Left renal cortex interstitium (tissue), 4 donors: Measurements from ENCODE around the gene C14orf180. TPM values are rescaled to one million over a fixed set of nuclear protein-coding genes. Genes with fewer than 3 reads are reported as not detected.
"Not testable (repeated sequence)": the region's sequence is repeated elsewhere in the genome, so short reads cannot be mapped to it uniquely, and the experiment has no call there.

Source experiments
- DNase-seq, 4 donors: peaks; one replicate each; pipeline ENCODE4 v3.0.0-alpha.2; 2013; ENCODE audit warnings: low read depth in 4 of 4, low spot score in 2 of 4, missing footprints in 1 of 4
- polyA plus RNA-seq, 4 donors: library from polyadenylated mRNA; unstranded; fragments of 120-200 nt; gene quantifications; one replicate each; pipeline ENCODE4 v1.2.1, GENCODE V29; 2013; ENCODE audit not compliant: insufficient read length in 4 of 4

The C14orf180 gene
- polyA plus RNA-seq, 4 donors = 0.14 to 0.23 (median 0.17) TPM; not detected in 1

GRCh38 chr14:104576232-104576969 lies 3.2 kb upstream of the C14orf180 start:
- no peak for DNase-seq

- DNase-seq = no peak
These were observed 2.6 kb upstream of the C14orf180 start for GRCh38 chr14:104576970-104577332.

- no peak for DNase-seq
These were observed 2.1 kb upstream of the C14orf180 start for GRCh38 chr14:104577426-104577825.

GRCh38 chr14:104577847-104578301 lies 1.7 kb upstream of the C14orf180 start:
- no peak for DNase-seq

- no peak for DNase-seq
These were observed 1.2 kb upstream of the C14orf180 start for GRCh38 chr14:104578321-104578720.

GRCh38 chr14:104579939-104580338 lies 375 bp downstream of the C14orf180 start:
- not testable (repeated sequence) for DNase-seq

GRCh38 chr14:104580961-104581360 lies 1.4 kb downstream of the C14orf180 start:
- DNase-seq = no peak

GRCh38 chr14:104581521-104581920 lies 2.0 kb downstream of the C14orf180 start:
- DNase-seq = no peak

GRCh38 chr14:104582005-104582404 lies 2.4 kb downstream of the C14orf180 start:
- DNase-seq = no peak

GRCh38 chr14:104582662-104583061 lies 3.1 kb downstream of the C14orf180 start:
- no peak for DNase-seq

- no peak for DNase-seq
These were observed 4.1 kb downstream of the C14orf180 start for GRCh38 chr14:104583424-104584306.

GRCh38 chr14:104584557-104584956 lies 5.0 kb downstream of the C14orf180 start:
- DNase-seq = no peak

- no peak for DNase-seq
These were observed 6.6 kb downstream of the C14orf180 start for GRCh38 chr14:104585966-104586697.

- no peak for DNase-seq
These were observed 7.5 kb downstream of the C14orf180 start for GRCh38 chr14:104586832-104587620.

- DNase-seq = no peak
These were observed 8.1 kb downstream of the C14orf180 start for GRCh38 chr14:104587641-104588040.

GRCh38 chr14:104588066-104588857 lies 8.7 kb downstream of the C14orf180 start:
- no peak for DNase-seq

GRCh38 chr14:104589338-104590195 lies 10.0 kb downstream of the C14orf180 start:
- DNase-seq = no peak

GRCh38 chr14:104590240-104590965 lies 10.8 kb downstream of the C14orf180 start:
- no peak for DNase-seq
